Neutrophil (primary cell): ENCODE measurements around the gene TPM3.

Experiments
- H3K27ac ChIP-seq: fragments of 200-600 bp; sonication (generic); 2 replicates; pipeline ENCODE4 v1.5.1; 2016; ENCODE audit warnings: mild to moderate bottlenecking, moderate library complexity
- H3K27me3 ChIP-seq: fragments of 200-600 bp; sonication (generic); 2 replicates; pipeline ENCODE4 v1.6.0; 2016; ENCODE audit warnings: mild to moderate bottlenecking
- H3K36me3 ChIP-seq: fragments of 200-600 bp; sonication (generic); 2 replicates; pipeline ENCODE4 v1.5.1; 2017
- H3K4me1 ChIP-seq, 2 experiments: fragments of 200-600 bp in 1 of 2; sonication (generic) in 1 of 2; 1 replicate in 1 of 2; 2 replicates in 1 of 2; pipeline versions ENCODE4 v1.5.1 to v1.6.1; 2013 to 2016; ENCODE audit warnings: low read depth in 1 of 2, low read length in 1 of 2, mild to moderate bottlenecking in 1 of 2, moderate library complexity in 1 of 2; ENCODE audit not compliant: control insufficient read depth in 1 of 2, insufficient read depth in 1 of 2
- H3K4me3 ChIP-seq, 2 experiments: fragments of 200-600 bp in 1 of 2; sonication (generic) in 1 of 2; 1 replicate in 1 of 2; 2 replicates in 1 of 2; pipeline ENCODE4 v1.5.1; 2013 to 2016; ENCODE audit warnings: low read depth in 1 of 2, low read length in 1 of 2, mild to moderate bottlenecking in 1 of 2, moderate library complexity in 1 of 2
- H3K9me3 ChIP-seq: fragments of 200-600 bp; sonication (generic); 2 replicates; pipeline ENCODE4 v1.5.1; 2016
- CTCF ChIP-seq: fragments of 200-600 bp; sonication (generic); IDR thresholded peaks from 2 replicates; pipeline ENCODE4 v1.5.1; 2016; ENCODE audit warnings: antibody characterized with exemption

Gene TPM3

GRCh38 chr1:154199563-154199879 lies 7.6 kb upstream of the TPM3 start:
- no peaks in the 10 kb centered on the region for H3K36me3 ChIP-seq
- H3K4me1 ChIP-seq: peaks cover 4% of the 10 kb centered on the region in 2 experiments
- no peak overlapping the region for H3K27ac ChIP-seq
- H3K4me3 ChIP-seq: no peak overlapping the region
- H3K27me3 ChIP-seq: no peaks in the 10 kb centered on the region
- no peak for TF ChIP-seq CTCF
- no peaks in the 10 kb centered on the region for H3K9me3 ChIP-seq

GRCh38 chr1:154198756-154199562 lies 7.1 kb upstream of the TPM3 start:
- peak; percentile 62 for TF ChIP-seq CTCF
- peaks cover 4% of the 10 kb centered on the region in 2 experiments for H3K4me1 ChIP-seq
- H3K27ac ChIP-seq: no peak overlapping the region
- no peak overlapping the region for H3K4me3 ChIP-seq
- H3K27me3 ChIP-seq: no peaks in the 10 kb centered on the region
- H3K36me3 ChIP-seq: no peaks in the 10 kb centered on the region
- H3K9me3 ChIP-seq: no peaks in the 10 kb centered on the region

- Histone ChIP-seq H3K4me3 (no peak overlapping the region), H3K27ac (no peak overlapping the region), H3K4me1 (peaks cover 10 to 12% of the 10 kb centered on the region in 2 experiments), H3K9me3 (no peaks in the 10 kb centered on the region), H3K27me3 (no peaks in the 10 kb centered on the region), H3K36me3 (no peaks in the 10 kb centered on the region)
- no peak for TF ChIP-seq CTCF
Measured at GRCh38 chr1:154193821-154194220, 1.9 kb upstream of the TPM3 start.

GRCh38 chr1:154192476-154192875 lies 576 bp upstream of the TPM3 start:
- Histone ChIP-seq H3K27ac (peak overlapping the region; percentile 21), H3K36me3 (no peaks in the 10 kb centered on the region), H3K4me3 (no peak overlapping the region), H3K9me3 (no peaks in the 10 kb centered on the region), H3K4me1 (peaks cover 10 to 12% of the 10 kb centered on the region in 2 experiments), H3K27me3 (no peaks in the 10 kb centered on the region)
- TF ChIP-seq CTCF: no peak

GRCh38 chr1:154190550-154190949 lies 1.4 kb downstream of the TPM3 start:
- Histone ChIP-seq H3K36me3 (no peaks in the 10 kb centered on the region), H3K9me3 (no peaks in the 10 kb centered on the region), H3K27me3 (no peaks in the 10 kb centered on the region), H3K27ac (no peak overlapping the region), H3K4me3 (no peak overlapping the region), H3K4me1 (peaks cover 10 to 12% of the 10 kb centered on the region in 2 experiments)
- TF ChIP-seq CTCF: no peak
